GM23248 (cell line): ENCODE results near the gene TRAPPC12. TPM values are rescaled to one million over a fixed set of nuclear protein-coding genes. Genes with fewer than 3 reads are reported as not detected.

ENCODE experiments used
- DNase-seq: peaks from one replicate; pipeline ENCODE4 v3.0.0-alpha.2; 2015
- H2AFZ ChIP-seq: fragments of 200-600 bp; sonication (generic); 2 replicates; pipeline ENCODE4 v1.6.1; 2016; ENCODE audit warnings: antibody characterized with exemption
- H3F3A ChIP-seq: fragments of 200-600 bp; sonication (generic); 2 replicates; pipeline ENCODE4 v1.6.1; 2016; ENCODE audit warnings: mild to moderate bottlenecking, antibody characterized with exemption, mixed run types; ENCODE audit not compliant: insufficient read depth
- H3K27ac ChIP-seq: fragments of 200-600 bp; sonication (generic); 2 replicates; pipeline ENCODE4 v1.5.1; 2016; ENCODE audit warnings: mild to moderate bottlenecking
- H3K27me3 ChIP-seq: fragments of 200-600 bp; sonication (generic); replicated peaks from 2 replicates; pipeline ENCODE4 v1.6.1; 2016; ENCODE audit warnings: mild to moderate bottlenecking; ENCODE audit not compliant: insufficient read depth
- H3K36me3 ChIP-seq: fragments of 200-600 bp; sonication (generic); 2 replicates; pipeline ENCODE4 v1.6.1; 2016; ENCODE audit warnings: low read depth, mild to moderate bottlenecking
- H3K4me1 ChIP-seq: fragments of 200-600 bp; sonication (generic); 2 replicates; pipeline ENCODE4 v1.6.1; 2016; ENCODE audit warnings: mild to moderate bottlenecking; ENCODE audit not compliant: insufficient read depth
- H3K4me2 ChIP-seq: fragments of 200-600 bp; sonication (generic); one replicate; pipeline ENCODE4 v1.6.1; 2016; ENCODE audit warnings: mild to moderate bottlenecking; ENCODE audit not compliant: unreplicated experiment
- H3K4me3 ChIP-seq: fragments of 200-600 bp; sonication (generic); 2 replicates; pipeline ENCODE4 v1.5.1; 2016; ENCODE audit warnings: mild to moderate bottlenecking
- H3K79me2 ChIP-seq: fragments of 200-600 bp; sonication (generic); 2 replicates; pipeline ENCODE4 v1.6.1; 2016; ENCODE audit warnings: mild to moderate bottlenecking; ENCODE audit not compliant: insufficient read depth
- H3K9ac ChIP-seq: fragments of 200-600 bp; sonication (generic); 2 replicates; pipeline ENCODE4 v1.6.1; 2016; ENCODE audit warnings: mild to moderate bottlenecking
- H3K9me2 ChIP-seq: fragments of 200-600 bp; sonication (generic); 2 replicates; pipeline ENCODE4 v1.6.1; 2016; ENCODE audit warnings: mixed run types, mild to moderate bottlenecking, moderate library complexity; ENCODE audit not compliant: insufficient read depth
- H3K9me3 ChIP-seq: fragments of 200-600 bp; sonication (generic); one replicate; pipeline ENCODE4 v1.6.1; 2017; ENCODE audit warnings: low read depth
- H4K20me1 ChIP-seq: fragments of 200-600 bp; sonication (generic); 2 replicates; pipeline ENCODE4 v1.6.0; 2016; ENCODE audit not compliant: insufficient read depth
- EZH2 ChIP-seq: fragments of 200-600 bp; sonication (generic); IDR thresholded peaks from 2 replicates; pipeline ENCODE4 v1.6.1; 2018; ENCODE audit warnings: antibody characterized with exemption, mild to moderate bottlenecking; ENCODE audit not compliant: insufficient read depth, poor library complexity, severe bottlenecking
- EZH2phosphoT487 ChIP-seq: fragments of 200-600 bp; sonication (generic); IDR thresholded peaks from 2 replicates; pipeline ENCODE4 v1.6.1; 2018; ENCODE audit warnings: antibody characterized with exemption, moderate library complexity, mild to moderate bottlenecking, low read depth; ENCODE audit not compliant: insufficient read depth
- WGBS, 2 experiments: methylation state at CpG; one replicate each; pipeline ENCODE4 v1.1.6; 2015 to 2017; ENCODE audit warnings: low lambda C conversion rate in 2 of 2, low coverage in 1 of 2; ENCODE audit errors: missing lambda C conversion rate in 2 of 2; 5-methylcytosine and 5-hydroxymethylcytosine counted together
- in situ Hi-C: fragments of 300-500 bp; cut with MboI; formaldehyde crosslinking; loops from 2 replicates; pipeline ENCODE4 v1.15.0; 2020
- polyA plus RNA-seq: library from polyadenylated mRNA; unstranded; fragments of >200 nt; fragmentation: Nextera tagmentation; extraction: Ambion mirVana; gene quantifications from 2 replicates; pipeline ENCODE4 v1.2.1, GENCODE V29; 2016
- total RNA-seq: library from RNA; depleted of rRNA; stranded (reverse); fragments of >200 nt; shearing (Covaris generic); gene quantifications from 2 replicates; pipeline ENCODE4 v1.2.3, GENCODE V29; 2014

TRAPPC12 gene
- total and polyA plus RNA-seq, 2 experiments from 2014 or later = 29.3 to 48.1 TPM

DNA sequence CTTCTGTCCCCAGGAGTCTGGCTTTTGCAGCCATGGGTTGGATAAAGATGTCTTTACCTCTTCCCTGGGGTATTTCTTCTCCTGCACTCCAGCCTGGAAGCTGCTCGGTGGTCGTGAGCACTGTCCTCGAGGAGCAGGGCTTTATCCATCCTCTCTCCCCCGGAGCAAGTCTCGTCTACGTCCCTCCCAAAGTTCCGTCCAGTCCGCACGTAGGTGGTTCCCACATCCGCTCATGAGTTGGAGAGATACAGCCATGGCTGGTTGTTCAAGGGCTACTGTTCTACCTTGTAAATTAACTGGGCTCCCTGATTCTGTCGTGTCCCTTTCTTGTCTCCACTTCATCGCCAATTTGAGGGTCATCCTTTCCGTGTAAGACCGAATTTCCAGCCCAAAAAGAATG is 47.1 kb downstream of the TRAPPC12 start:
- Histone ChIP-seq H2AFZ (no peak overlapping the region), H3K4me3 (no peak overlapping the region), H3K4me2 (no peak overlapping the region), H3K79me2 (peaks cover 7% of the 10 kb centered on the region; the same call in 1 of the 2 replicates), H3F3A (no peaks in the 10 kb centered on the region), H3K27me3 (no peaks in the 10 kb centered on the region), H4K20me1 (no peaks in the 10 kb centered on the region), H3K4me1 (no peaks in the 10 kb centered on the region), H3K9me3 (no peaks in the 10 kb centered on the region), H3K9ac (no peak overlapping the region), H3K36me3 (peaks cover 29% of the 10 kb centered on the region; the same call in 1 of the 2 replicates), H3K27ac (no peak overlapping the region), H3K9me2 (no peaks in the 10 kb centered on the region)
- 96 to 97% methylated on average over 14 of the region's 14 CpGs for WGBS, 2 experiments
- no peak for TF ChIP-seq EZH2
- no peak for TF ChIP-seq EZH2phosphoT487
- DNase-seq = no peak
- in situ Hi-C loops = no loop called here

DNA sequence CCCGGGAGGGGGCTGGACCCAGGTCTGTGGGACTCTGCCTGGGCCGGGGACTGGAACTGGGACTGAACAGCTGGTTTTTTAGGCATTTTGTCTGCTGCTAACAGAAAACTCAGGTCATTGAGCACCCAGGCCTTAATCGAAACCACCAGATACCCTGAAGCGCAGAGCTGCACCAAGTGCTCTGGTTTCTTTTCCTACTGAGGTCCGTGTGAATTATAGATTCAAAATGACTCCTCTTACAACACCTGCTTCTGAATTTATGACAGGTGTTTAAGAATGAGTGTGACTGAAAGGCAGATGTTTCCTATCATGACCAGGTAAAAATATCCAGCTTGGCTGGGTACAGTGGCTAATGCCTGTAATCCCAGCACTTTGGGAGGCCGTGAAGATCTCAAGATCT is 47.8 kb downstream of the TRAPPC12 start:
- no peaks in the 10 kb centered on the region for H3K9me2 ChIP-seq
- no peaks in the 10 kb centered on the region for H4K20me1 ChIP-seq
- H3K36me3 ChIP-seq = peaks cover 31% of the 10 kb centered on the region
- H3K9ac ChIP-seq = no peak overlapping the region
- no peaks in the 10 kb centered on the region for H3K4me1 ChIP-seq
- 0 out of 2 replicates have a peak, but pooled peaks cover 5% of the 10 kb centered on the region for H3K79me2 ChIP-seq
- H3K27me3 ChIP-seq = no peaks in the 10 kb centered on the region
- H3K4me3 ChIP-seq = no peak overlapping the region
- no peak overlapping the region for H3K4me2 ChIP-seq
- no peak overlapping the region for H3K27ac ChIP-seq
- H3F3A ChIP-seq = no peaks in the 10 kb centered on the region
- no peaks in the 10 kb centered on the region for H3K9me3 ChIP-seq
- in situ Hi-C loops = no loop called here
- DNase-seq = no peak
- H2AFZ ChIP-seq = no peak overlapping the region
- WGBS, 2 experiments = 65 to 70% methylated on average over 6 of the region's 6 CpGs
- TF ChIP-seq EZH2 = no peak
- TF ChIP-seq EZH2phosphoT487 = no peak

DNA sequence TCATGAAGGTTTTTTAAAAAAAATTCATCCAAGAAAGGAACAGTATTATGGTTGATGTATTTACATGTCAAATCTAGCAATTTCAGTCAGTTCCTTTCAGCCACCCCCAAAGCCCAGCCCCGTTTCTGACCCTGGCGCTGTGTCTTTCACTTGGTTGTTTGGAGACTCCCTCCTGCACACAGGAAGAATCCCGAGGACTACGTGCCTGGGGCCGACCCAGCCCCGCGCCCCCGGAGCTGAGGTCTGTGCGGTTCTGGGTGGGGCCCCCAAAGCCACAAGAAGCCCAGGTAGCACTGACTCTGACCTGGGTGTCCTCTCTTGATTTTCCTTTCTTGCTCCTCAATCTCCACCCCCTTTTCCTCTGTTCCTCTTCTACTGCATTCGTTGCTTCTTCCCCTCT is 49.1 kb downstream of the TRAPPC12 start:
- no peak overlapping the region for H3K9ac ChIP-seq
- H3F3A ChIP-seq = no peaks in the 10 kb centered on the region
- no peak for TF ChIP-seq EZH2phosphoT487
- TF ChIP-seq EZH2 = no peak
- in situ Hi-C loops = no loop called here
- H3K9me2 ChIP-seq = no peaks in the 10 kb centered on the region
- no peak overlapping the region for H3K27ac ChIP-seq
- no peak overlapping the region for H2AFZ ChIP-seq
- 0 out of 2 replicates have a peak, but pooled peaks cover 5% of the 10 kb centered on the region for H3K79me2 ChIP-seq
- WGBS, 2 experiments = 95 to 98% methylated on average over 10 of the region's 10 CpGs
- H3K27me3 ChIP-seq = no peaks in the 10 kb centered on the region
- H3K4me1 ChIP-seq = no peaks in the 10 kb centered on the region
- no peak overlapping the region for H3K4me3 ChIP-seq
- peaks cover 35% of the 10 kb centered on the region for H3K36me3 ChIP-seq
- DNase-seq = no peak
- H3K4me2 ChIP-seq = no peak overlapping the region
- no peaks in the 10 kb centered on the region for H4K20me1 ChIP-seq
- no peaks in the 10 kb centered on the region for H3K9me3 ChIP-seq

DNA sequence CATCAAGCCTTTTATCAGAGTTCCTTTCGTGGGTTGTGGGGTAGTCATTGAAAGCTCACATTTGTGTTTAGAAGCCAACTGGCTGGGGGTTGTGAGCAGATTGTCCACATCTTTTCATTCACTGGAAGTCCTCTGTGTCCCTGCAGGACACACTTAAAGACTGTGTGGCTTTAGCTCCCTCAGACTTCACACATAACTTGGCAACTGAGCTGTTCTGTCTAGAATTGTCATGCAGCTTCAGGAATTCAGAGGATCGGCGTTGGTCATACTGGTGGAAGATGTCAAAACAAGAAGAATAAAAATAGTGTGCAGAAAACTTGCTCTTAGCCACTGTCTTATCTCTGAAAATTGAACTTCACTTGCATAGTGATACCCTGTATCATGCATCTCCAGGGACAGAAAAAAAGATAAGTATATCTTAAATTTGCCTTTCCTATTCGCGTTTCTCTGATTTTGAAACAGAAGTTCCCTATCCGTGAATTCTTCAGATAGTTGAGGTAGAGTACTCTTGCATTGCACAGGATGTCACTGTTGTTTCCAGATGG is 49.6 kb downstream of the TRAPPC12 start:
- TF ChIP-seq EZH2phosphoT487 = no peak
- H3K27ac ChIP-seq = no peak overlapping the region
- no peaks in the 10 kb centered on the region for H3K27me3 ChIP-seq
- DNase-seq = no peak
- no peak overlapping the region for H3K9ac ChIP-seq
- H3K4me3 ChIP-seq = no peak overlapping the region
- 0 out of 2 replicates have a peak, but pooled peaks cover 5% of the 10 kb centered on the region for H3K79me2 ChIP-seq
- H3K36me3 ChIP-seq = peaks cover 33% of the 10 kb centered on the region
- H3K9me2 ChIP-seq = no peaks in the 10 kb centered on the region
- H2AFZ ChIP-seq = no peak overlapping the region
- no peaks in the 10 kb centered on the region for H3K9me3 ChIP-seq
- no peaks in the 10 kb centered on the region for H4K20me1 ChIP-seq
- in situ Hi-C loops = no loop called here
- H3F3A ChIP-seq = no peaks in the 10 kb centered on the region
- H3K4me1 ChIP-seq = no peaks in the 10 kb centered on the region
- 96 to 98% methylated on average over 6 of the region's 6 CpGs for WGBS, 2 experiments
- no peak overlapping the region for H3K4me2 ChIP-seq

DNA sequence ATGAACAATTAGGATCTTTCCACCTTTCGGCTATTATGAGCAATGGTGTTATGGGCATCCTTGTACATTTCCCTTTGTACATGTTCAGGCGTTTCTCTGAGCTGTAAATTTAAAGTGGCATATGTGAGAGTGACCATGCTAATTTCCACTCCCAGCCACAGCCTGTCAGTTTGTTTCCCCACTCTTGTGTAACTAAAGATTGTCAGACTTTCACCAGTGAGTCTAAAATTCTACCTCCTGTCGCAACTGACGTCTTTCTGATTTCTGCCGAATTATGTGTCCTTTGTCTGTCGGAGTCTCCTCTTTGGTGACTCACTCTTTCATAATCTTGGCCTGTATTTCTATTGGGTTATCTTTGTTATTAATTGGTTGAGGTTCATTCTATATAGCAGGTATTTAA is 50.7 kb downstream of the TRAPPC12 start:
- in situ Hi-C loops = no loop called here
- Histone ChIP-seq H3K9ac (no peak overlapping the region), H4K20me1 (no peaks in the 10 kb centered on the region), H3K27me3 (no peaks in the 10 kb centered on the region), H3K79me2 (no peaks in the 10 kb centered on the region), H2AFZ (no peak overlapping the region), H3F3A (no peaks in the 10 kb centered on the region), H3K27ac (no peak overlapping the region), H3K9me3 (no peaks in the 10 kb centered on the region), H3K36me3 (peaks cover 24% of the 10 kb centered on the region), H3K4me3 (no peak overlapping the region), H3K4me2 (no peak overlapping the region), H3K4me1 (no peaks in the 10 kb centered on the region), H3K9me2 (no peaks in the 10 kb centered on the region)
- peak; percentile 10 for DNase-seq
- WGBS, 2 experiments = 84 to 85% methylated on average over 6 of the region's 6 CpGs
- TF ChIP-seq EZH2 = no peak
- no peak for TF ChIP-seq EZH2phosphoT487
